Measurements from ENCODE around the gene MEGF11.

Gene MEGF11

GRCh38 chr15:66080717-66081398 lies 172.7 kb downstream of the MEGF11 start:
- FAIRE-seq: no peak

GRCh38 chr15:66078929-66079275 lies 174.6 kb downstream of the MEGF11 start:
- no peak for FAIRE-seq

- FAIRE-seq: no peak
These were observed 175.2 kb downstream of the MEGF11 start for GRCh38 chr15:66078196-66078928.

GRCh38 chr15:66077320-66077663 lies 176.3 kb downstream of the MEGF11 start:
- FAIRE-seq: no peak

GRCh38 chr15:66076591-66077319 lies 176.8 kb downstream of the MEGF11 start:
- FAIRE-seq: no peak

- no peak for FAIRE-seq
These were observed 177.6 kb downstream of the MEGF11 start for GRCh38 chr15:66075947-66076346.

GRCh38 chr15:66072616-66073361 lies 180.8 kb downstream of the MEGF11 start:
- no peak for FAIRE-seq

GRCh38 chr15:66071921-66072295 lies 181.6 kb downstream of the MEGF11 start:
- no peak for FAIRE-seq

GRCh38 chr15:66071160-66071920 lies 182.2 kb downstream of the MEGF11 start:
- no peak for FAIRE-seq

- FAIRE-seq: no peak
These were observed 183.2 kb downstream of the MEGF11 start for GRCh38 chr15:66070220-66070934.

GRCh38 chr15:66069751-66070150 lies 183.8 kb downstream of the MEGF11 start:
- FAIRE-seq: no peak

GRCh38 chr15:66068801-66069200 lies 184.7 kb downstream of the MEGF11 start:
- no peak for FAIRE-seq

GRCh38 chr15:66067687-66068086 lies 185.9 kb downstream of the MEGF11 start:
- no peak for FAIRE-seq

- FAIRE-seq: no peak
These were observed 187.1 kb downstream of the MEGF11 start for GRCh38 chr15:66066481-66066880.

GRCh38 chr15:66066005-66066404 lies 187.5 kb downstream of the MEGF11 start:
- no peak for FAIRE-seq

GRCh38 chr15:66065325-66065724 lies 188.2 kb downstream of the MEGF11 start:
- no peak for FAIRE-seq

GRCh38 chr15:66063147-66063546 lies 190.4 kb downstream of the MEGF11 start:
- FAIRE-seq: no peak

GRCh38 chr15:66057089-66057488 lies 196.5 kb downstream of the MEGF11 start:
- FAIRE-seq: no peak

GRCh38 chr15:66053991-66054390 lies 199.6 kb downstream of the MEGF11 start:
- FAIRE-seq: no peak

GRCh38 chr15:66051833-66052232 lies 201.7 kb downstream of the MEGF11 start:
- FAIRE-seq: no peak

GRCh38 chr15:66050264-66050663 lies 203.3 kb downstream of the MEGF11 start:
- no peak for FAIRE-seq

GRCh38 chr15:66049353-66049752 lies 204.2 kb downstream of the MEGF11 start:
- no peak for FAIRE-seq

All from A204.1 (cell line).